Cerebellar cortex (tissue), 1 donor: Measurements from ENCODE around the gene DTNBP1.

Source experiments
- DNase-seq: peaks from one replicate; pipeline ENCODE4 v3.0.0-alpha.2; 2015; ENCODE audit warnings: low spot score

The DTNBP1 gene

DNA sequence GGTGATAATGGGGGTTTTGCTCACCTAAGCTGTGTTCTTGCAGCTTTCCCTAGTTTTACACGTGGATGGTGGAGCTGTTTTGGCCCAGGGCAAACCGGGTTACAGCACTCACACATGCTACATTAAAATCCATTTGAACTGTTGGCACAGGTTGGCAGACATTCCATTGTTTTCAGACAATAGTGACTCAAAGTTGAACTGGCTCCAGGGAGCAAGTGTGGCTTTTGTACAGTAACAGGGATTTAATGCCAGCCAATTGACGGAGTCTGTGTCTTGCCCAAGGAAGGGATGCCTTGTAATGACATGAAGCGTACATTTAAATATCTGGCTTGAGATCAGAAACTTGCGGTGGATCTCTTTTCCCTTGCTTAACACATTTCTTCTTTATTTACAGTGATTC is 183.1 kb downstream of the DTNBP1 start:
- peak; percentile 84 for DNase-seq

DNA sequence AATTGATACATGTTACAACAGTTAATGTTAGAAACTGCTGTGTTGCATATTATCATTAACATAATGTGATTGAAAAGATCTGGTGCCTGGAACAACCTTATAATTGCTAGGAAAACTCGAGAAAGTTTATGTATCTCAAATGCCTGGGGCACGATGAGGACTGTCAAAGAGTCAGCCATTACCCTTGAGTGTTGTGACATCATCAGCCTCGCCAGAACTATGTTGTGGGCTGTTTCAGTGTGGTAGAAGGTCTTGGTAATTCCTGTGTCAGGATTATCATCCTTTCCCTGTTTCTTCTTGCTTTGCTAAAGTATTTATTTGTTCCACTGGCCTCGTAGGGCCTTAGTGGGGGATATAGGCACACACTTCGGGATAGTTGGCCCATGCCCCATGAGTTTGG is 185.1 kb downstream of the DTNBP1 start:
- no peak for DNase-seq

DNA sequence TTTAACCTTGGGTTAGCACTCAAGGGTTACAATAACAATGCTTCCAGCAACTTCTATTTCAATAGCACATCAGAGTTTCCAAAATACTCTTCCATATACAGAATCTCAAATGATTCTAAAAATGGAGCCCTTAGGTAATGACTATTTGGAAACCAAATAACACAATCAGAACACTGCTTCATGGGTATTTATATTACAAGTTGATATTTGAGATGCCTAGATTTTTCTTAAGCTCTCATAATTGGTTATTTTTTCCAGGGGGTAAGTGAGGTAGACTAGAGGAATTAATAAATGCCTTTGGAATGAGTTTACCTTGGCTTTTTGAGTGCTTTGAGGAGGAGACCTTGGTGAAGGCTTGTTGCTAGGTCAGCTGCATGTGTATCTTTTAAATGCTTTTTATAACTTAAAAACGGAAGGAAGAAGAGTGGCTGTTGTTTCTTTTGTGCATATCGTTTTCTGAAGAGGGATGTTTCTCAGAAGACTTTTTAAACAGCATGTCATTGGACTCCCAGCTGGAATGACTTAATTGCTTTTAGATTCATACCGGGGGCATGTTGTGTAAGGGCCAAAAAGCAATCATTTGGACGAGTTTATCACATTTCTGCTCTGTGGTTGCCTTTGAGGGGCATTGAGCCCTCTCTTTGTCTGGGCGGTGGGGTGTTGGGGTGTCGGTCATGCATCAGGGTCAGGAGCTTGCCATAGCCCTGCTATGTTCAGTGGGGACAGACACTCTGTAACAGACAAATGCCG is 186.0 kb downstream of the DTNBP1 start:
- no peak for DNase-seq

DNA sequence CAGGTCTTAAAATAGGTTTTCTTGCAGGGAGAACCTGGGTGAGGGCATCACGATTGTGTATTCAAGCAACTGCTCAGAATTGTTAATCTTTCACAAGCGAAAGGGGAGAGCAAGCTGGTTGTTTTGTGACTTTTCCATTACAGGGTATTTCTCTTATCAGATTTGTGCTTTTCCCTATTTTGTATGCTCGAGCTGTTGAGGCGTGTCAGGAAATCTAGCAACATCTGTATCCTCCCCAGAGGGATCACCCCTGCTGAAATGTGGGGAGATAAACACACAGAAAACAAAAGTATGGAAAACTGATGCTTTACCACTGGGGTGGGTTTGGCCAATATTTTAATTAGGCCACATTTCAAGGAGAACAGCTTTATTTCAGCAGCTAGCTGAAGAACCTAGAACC is 187.0 kb downstream of the DTNBP1 start:
- DNase-seq = no peak

DNA sequence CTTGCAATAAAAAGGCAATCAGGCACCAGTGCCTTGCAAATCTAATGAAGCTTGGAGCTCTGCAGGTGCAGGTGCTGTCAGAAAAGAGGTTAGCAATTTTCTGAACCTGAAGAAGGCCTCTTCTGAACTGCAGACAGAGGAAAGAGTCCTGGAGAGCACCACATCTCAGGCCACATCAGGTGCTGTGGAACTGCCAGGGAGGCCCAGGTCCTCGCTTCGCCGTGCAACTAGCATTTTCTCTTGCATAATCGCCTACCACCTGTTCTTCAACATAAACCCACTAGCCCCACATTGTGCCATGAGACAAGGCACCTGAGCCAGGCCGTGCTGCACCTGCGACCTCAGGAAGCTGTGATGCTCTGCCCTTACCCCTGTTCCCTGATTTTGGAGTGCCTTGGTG is 187.6 kb downstream of the DTNBP1 start:
- no peak for DNase-seq

DNA sequence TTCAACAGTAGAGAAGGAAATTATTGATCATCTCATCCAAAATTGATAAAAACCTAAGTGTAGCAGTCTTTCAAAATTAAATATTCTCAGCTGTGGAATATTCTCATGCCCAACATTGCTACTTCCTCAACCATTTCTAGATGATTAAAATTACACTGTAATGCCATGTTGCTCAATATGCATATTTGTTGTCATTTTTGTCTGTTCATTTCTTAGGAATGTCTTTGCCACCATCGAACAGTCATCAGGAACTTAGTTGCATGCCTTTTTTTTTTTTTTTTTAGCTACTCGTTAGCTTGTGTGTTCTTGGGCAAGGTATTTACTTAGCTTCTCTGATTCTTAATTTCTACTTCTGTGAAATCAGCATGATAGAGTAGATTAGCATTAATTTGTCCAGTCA is 188.6 kb downstream of the DTNBP1 start:
- no peak for DNase-seq

DNA sequence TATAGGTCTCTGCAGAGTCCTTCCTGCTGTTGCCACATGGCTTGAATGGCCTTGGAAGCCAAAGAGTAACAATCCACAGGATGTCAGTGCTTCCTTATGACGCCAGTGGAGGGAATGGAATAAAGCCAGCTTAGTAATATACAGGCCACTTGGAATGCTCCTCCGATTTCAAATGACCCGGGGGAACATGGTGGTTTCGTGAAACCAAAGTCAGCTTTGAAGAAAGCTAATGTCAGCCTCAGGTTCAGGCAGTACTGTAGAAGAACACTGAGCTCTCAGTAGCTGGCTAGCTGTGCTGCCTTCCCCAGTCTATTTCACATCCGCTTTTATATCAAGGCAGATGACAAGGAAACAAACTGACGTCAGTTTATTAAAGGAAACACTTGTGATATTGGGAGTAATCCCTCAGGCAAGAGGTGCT is 189.1 kb downstream of the DTNBP1 start:
- DNase-seq = peak; percentile 58

DNA sequence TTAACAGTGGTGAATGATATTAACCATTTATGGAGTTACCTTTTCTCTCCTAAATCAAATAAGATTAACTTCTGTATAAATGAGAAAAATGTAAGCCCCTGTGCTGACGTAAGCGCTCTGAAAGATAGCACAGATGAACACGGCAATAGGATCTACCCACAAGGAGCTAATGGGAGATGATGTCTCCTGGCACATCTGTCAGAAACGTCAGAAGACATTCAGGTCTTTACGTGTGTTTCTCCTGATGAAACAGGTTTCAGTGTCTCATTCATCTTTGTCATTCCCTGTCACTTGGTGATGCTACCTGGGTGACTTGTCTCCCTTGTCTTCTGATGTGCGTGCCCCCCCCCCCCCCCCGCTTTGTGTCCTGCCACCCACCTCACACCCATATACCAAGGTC is 189.7 kb downstream of the DTNBP1 start:
- DNase-seq = no peak
